ENCODE measurements around the gene BMP3. TPM values are rescaled to one million over a fixed set of nuclear protein-coding genes. Genes with fewer than 3 reads are reported as not detected.

BMP3 gene
- polyA plus RNA-seq, 3 donors: 12.1 to 15.9 (median 14.6) TPM

DNA sequence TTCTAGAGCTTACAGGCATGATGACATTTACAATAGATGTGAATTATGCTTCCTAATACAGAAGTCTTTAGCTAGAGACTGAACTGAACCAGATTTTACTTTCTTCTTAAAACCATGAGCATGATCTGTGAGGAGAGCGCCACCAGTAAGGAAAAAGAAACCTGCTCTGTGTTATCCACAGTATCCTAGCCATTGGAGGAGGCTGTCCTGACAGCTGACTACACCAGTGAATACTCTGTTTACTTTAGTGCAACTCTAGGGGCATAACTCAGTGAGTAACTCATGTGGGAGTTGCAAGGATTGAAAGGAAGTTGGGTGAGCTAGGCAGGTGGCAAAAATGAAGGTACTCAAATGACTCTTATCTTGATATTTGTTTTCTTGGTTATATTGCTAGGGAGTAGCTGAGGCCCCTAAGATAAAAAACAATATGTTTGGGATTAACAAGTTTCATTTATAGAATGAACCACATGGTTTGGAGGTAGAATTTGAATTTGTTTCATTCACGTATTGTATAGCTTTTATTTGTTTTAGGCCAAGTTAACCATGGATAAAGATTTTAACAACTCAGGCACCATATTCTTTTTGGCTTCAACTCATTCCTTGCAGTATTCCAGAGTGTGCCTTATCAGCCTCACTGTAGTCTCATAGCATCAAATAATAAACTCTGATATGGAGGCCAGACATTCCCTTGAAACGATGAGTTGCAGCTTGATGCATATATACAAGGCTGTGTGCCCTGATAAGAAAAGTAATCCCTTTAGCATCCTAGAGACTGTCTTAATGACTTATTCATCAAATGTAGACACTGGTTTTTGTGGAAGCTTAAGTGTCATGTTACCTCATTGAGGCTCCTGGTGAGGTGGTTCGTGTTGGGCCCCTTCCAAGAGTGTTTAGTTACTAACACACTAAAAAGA, 2.5 kb downstream of the BMP3 start:
- DNase-seq (ENCODE audit: extremely low read depth in 1 of 11, low read depth in 9 of 11, low spot score in 4 of 11): no peak

DNA sequence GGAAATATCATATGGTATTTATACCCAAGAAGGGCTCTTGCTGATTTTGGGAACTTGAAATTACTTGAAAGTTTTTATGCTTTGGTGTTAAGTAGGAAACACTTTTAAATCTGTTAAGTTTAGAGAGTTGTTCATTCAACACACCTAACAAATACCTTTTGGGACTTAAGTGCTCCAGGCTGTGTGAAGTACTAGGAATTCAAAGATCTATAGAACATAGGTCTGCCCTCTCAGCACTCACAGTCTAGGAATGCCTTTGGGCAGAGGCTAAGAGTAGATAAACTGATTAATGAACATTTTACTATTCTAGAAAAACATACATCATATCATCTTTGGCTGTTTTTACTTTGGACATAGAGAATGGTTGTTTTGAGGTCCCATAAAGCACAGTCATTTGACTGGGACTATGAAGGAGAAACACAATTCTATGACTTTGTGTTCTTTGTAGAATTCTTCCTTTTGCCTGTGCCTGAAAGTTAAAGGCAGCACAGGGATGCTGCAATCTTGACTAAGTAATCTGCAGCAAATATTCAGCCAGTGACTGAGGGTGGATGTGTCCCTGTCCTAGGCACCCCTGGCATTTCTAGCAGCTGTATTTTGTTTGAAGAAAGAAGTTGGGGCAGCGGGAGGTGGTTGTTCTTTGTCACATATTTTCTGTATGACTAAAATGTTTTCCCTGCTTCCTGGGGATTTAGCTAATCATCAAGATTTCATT, 8.3 kb downstream of the BMP3 start:
- no peak for DNase-seq (ENCODE audit: extremely low read depth in 1 of 11, low read depth in 9 of 11, low spot score in 4 of 11)

DNA sequence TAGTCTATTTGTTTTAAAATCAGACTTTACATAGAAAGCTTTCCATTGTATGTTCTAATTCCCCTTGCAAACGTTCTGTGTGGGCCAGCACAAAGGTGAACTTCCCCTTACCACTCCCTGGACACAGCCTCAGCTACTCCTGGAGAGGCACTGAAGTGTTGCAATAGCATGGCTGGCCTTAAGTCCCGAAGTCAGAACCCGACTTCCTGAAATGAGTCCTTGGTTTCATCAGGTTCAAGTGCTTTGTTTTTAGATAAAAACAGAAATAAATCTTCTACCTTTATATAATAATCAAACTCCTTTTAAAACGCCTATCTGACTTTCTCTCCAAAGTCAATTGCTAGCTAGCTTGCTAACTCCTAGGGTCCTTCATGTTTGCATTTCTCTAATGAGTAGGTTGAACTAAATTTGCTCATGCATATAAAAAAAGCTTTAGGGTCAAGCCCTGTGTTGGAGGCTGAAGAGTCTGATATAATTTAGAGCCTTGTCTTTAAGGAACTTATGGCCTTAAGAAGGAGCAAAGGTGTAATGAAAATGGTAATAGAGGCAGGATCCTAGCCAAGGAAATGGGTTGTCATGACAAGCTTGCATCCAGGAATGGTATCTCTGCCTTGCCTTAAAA, 9.0 kb downstream of the BMP3 start:
- DNase-seq (ENCODE audit: extremely low read depth in 1 of 11, low read depth in 9 of 11, low spot score in 4 of 11): no peak

DNA sequence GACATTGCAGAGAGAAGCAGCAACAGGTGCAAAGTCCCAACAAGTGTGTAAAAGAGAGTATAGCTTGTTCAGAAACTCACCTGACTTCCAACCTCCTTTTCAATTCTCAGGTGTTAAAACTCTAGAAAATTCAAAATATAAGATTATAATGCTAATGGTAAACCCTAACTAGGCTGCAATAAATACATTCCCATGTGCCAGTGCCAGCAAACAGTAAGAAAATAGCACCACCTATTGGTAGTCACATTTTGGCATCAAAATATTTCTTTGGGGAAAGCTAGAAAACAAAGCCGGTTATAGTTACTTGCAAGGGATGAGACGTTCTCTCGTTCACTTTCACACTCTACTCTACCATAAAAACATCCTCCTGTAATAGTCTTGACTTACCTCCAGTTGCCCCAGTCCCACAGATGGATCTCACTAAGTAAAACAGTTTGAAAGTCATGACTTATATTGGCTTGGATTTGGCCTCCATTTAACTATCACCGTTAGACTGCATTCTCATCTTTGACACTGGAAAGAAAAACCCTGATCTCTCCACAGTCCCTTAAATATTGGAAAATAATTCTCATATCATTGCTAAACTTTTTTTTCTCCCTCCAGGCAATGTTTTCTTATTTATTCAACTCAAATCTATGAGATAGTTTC, 9.6 kb downstream of the BMP3 start:
- peak in 7 of 11 donors; percentile 26 to 58 (median 43) for DNase-seq (ENCODE audit: extremely low read depth in 1 of 11, low read depth in 9 of 11, low spot score in 4 of 11)

DNA sequence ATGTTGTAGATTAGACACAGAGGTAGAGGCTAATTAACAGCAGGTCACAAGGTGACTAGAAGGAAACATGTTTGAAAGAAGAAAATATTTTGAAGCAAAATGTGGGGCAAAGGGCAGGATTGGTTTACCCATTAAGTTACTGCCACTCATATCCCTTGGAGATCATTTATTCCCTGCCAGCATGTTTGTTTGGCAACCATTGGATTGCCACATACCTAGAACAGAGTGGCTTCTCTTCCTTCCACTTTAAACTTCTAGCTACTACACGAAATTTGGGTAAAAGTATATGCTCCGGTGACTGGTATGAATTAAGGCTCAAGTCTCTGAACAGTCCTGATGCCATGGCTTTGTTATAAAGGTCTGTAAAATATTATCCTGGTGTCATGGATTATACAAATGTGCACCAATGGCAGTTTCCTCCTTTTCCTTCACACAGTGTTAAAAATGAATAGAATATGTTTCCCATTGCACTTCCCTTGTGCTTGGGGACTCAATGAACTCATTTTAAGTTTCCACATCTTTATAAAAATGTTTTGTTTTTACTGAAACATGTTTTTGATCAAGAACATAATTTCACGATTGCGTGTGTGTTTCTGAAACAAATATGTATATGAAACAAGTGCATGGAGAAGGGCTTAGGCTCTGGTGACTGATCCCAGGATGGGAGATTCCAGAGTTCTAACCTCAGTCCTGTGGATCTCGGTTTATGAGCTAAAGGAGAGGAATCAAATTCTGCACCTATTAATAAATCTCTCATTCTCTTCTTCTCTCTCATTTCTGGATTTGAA, 12.3 kb downstream of the BMP3 start:
- DNase-seq (ENCODE audit: extremely low read depth in 1 of 11, low read depth in 9 of 11, low spot score in 4 of 11): no peak

DNA sequence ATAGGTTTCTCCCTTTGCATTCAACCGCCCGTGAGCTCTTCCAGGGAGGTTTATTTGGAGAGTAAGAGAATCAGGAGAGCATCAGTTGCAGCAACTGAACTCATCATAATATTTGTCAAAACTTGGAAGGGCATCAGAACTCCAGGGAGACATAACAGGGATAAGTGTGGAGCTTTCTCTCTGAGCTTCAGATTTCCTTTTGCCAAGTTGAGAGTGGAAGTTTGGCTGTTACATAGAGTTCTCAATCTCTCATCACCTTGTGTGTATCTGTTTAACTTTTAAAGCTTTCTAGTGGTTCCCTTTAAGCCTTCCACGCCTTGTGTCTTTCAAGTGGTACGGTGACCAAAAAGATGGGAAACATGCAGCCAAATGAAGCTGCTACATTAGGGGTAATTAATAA, 18.8 kb downstream of the BMP3 start:
- no peak for DNase-seq (ENCODE audit: extremely low read depth in 1 of 11, low read depth in 9 of 11, low spot score in 4 of 11)

DNA sequence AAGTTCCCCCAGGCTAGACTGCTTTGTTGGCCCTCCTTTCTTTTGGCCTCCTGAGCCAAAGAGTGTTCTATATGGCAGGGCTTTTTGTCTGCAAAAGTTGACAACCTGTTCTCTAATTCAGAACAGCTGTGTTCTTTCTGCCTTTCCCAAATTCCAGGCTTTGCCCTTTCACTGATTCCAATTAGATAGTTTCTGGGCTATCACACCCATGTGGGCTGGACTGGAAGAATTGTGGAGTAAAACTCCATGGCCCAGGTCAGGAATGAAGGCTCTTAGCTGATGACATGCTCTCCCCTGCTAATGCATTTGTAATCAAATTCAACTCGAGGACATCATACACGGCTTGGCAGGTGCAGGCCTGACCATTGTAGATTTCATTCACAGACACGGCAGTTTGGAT, 19.4 kb downstream of the BMP3 start:
- no peak for DNase-seq (ENCODE audit: extremely low read depth in 1 of 11, low read depth in 9 of 11, low spot score in 4 of 11)

DNA sequence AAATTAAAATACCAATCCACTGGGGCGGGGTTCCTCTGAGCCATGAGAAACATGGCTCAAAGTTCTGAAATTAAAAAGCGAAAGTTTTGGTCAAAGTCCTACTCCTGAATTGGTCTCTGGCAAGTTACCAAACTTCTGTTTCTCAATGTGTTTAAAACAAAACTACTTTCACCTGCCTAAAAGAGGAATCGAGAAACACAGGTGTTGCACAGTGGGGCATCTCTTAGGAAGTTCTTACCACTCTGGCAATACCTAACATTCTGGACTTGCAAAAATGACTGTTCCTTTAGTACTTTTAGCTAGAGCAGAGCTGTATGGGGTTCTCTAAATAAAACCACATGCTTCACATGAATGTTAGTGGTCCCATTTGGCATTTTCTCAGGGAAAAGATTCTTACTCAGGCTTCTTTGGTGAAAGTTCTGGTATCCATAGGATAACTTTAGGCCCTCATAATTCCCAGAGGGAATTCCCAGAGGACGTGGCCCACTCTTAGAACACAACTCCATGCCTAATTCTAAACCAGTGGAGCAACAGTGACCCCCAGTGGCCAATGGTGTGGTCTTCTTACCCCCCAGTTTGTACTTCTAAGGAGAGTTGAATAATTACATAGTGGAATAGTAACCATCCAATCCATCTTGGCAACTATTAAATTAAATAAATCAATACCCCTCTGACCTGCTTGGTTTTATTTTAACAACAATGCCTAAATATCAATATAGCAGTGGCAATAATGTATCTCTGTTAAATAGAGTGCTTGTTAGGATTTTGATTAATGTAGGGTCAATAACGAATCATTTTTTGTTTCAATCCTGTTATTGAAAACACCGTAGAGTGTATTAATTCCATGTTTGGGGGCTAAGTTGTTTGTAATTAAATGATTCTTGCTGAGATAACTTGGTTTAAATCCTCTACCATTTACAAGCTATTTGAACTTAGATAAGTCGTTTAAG, 21.9 kb downstream of the BMP3 start:
- DNase-seq (ENCODE audit: extremely low read depth in 1 of 11, low read depth in 9 of 11, low spot score in 4 of 11): peak in 9 of 11 donors; percentile 41 to 78 (median 57)

DNA sequence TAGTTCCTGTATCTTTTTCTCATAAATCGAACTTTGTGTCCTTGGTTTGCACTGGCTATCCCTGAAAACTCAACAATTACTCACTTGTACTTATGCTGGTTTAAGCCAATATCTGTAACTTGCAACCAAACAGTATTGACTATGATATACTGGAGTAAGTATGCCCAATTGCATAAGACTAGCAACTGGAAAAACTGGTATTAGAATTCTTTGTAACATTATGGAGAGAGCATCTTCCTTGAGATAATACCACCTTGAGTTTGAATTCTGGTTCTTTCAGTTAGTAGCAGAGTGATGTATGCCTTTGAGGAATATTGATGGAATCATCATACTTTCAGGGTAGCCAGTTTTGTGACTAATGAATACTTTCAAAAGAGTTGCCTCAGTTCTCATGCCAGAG, 28.1 kb downstream of the BMP3 start:
- no peak for DNase-seq (ENCODE audit: extremely low read depth in 1 of 11, low read depth in 9 of 11, low spot score in 4 of 11)

DNA sequence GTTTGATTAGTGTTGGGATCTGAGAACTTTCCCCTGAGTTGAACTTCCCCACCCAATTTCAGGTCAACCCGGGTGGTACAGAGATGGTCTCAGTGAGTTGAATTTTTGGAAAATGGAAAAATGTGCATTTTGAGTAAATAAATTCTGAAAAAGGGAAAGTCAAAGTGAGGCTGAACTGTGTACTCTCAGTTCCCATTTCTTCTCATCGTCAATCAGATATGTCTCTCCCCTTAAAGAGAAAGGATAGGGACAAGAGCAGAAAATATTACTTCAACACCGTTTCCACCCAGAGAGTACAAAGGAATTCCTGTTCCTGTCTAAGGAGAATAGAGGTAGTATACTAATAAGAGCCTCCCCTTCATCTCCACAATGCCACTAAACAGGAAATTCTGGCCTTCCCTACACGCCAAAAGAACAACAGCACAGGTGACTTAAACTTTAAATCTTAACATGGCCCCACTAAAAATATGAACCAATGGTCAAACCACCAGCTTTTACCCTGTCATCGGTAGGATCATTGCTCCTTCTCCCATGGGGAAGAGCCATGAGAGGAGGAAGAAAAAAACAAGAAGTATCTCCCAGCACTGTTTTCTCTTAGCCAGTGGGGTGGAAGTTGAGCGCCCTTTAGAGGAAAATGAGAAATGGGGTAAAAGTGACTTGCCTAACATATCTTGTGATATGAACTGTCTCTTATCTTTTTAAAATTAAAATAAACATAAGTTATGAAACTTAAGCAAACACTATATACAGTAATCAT, 30.3 kb downstream of the BMP3 start:
- no peak for DNase-seq (ENCODE audit: extremely low read depth in 1 of 11, low read depth in 9 of 11, low spot score in 4 of 11)

DNA sequence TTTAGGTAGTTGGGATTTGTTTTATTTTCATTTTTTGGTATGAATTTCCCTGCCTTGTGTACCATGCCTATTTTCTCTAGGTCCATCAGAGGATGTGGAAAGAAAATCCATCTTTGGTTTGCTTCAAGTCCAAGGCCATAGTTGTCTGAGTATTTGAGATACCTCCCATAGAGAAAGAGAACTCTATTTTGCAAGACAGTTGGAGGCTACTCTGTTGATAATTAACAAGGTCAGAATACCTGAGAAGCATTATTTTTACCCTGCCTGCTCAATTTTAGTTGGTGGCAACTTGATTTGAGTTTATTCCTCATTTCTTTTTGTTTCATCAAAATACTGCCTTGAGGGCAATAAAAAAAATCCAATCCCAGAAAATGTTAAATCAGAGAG, 30.8 kb downstream of the BMP3 start:
- DNase-seq (ENCODE audit: extremely low read depth in 1 of 11, low read depth in 9 of 11, low spot score in 4 of 11): no peak

DNA sequence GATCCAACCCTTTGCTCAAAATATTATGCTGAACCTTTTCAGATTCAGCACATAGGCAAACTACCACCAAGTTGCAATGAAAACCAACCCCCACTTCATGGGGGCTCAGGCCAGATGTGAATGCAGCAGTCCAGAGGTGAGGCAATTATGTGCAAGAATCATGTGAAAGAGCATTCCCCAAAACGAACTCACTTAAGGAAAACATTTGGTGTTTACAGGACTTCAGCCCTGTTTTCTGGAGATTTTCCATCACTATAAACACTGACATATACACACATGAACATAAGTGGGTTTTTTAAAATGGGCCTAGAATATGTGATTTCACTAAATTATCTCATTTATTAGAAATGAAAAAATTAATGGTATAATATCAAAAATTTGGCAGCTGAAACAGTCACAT, 31.5 kb downstream of the BMP3 start:
- no peak for DNase-seq (ENCODE audit: extremely low read depth in 1 of 11, low read depth in 9 of 11, low spot score in 4 of 11)

DNA sequence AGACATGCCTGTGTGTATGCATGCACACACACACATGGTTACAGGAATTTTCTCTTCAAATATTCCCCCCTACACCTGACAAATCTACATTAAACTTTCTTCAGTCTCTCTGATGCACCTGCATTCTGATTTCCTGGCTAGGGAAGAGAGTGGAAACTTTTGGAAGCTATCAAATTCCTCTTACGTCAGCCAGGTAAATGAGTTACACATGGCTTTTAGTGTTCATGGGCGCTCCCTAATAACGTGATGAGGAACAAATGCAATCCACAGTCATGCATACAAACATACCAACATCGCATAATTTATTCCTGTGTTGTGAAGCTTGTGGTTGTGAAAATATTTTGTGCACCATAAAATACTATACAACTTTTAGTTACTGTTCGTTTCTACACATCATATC, 34.9 kb downstream of the BMP3 start:
- no peak for DNase-seq (ENCODE audit: extremely low read depth in 1 of 11, low read depth in 9 of 11, low spot score in 4 of 11)

DNA sequence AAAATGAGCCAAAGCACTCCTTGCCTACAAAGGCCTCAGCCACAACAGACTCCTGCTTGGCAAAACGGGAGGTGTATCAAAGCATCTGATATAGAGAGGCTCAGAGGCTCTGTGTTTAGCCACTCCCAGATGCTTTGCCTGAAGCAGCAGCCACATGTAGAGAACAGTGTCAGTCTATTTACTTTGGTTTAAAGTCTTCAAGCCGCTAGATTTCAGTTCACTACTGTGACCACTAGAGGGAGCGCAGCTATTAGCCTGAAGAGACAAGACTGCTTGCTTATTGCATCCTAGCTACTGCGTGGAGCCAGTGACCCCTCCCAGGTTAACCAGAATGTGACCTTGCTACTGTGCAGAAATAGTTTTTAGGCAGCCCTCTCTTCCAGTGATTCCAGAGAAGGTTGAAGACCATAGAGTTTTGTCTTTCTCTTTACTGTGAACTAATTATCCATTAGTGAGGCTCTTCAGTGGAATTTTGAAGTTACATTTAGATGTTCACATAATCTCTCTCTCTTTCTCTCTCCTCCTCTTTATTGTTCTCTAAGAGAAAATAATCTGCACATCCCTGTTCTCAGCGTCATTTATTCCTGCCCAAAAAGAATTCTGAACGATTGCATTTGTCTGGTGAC, 39.3 kb downstream of the BMP3 start:
- DNase-seq (ENCODE audit: extremely low read depth in 1 of 11, low read depth in 9 of 11, low spot score in 4 of 11): peak; percentile 67 to 91 (median 78)

DNA sequence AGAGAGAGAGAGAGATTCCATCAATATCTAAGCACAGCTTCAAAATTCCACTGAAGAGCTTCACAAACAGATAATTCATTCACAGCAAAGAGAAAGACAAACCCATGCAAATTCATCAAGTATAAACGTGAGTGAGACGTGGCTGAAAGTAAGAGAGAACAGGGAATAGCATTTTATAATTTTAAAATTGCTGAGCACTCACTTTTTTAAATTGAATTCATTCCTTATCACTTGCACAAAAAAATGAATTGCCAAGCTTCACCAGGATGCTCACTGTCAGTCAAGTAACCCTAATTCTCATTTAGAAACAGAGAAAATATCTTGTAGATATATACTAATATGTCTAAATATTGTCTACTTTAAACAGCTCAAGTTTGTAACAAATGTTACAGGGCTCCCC, 40.5 kb downstream of the BMP3 start:
- DNase-seq (ENCODE audit: extremely low read depth in 1 of 11, low read depth in 9 of 11, low spot score in 4 of 11): no peak

DNA sequence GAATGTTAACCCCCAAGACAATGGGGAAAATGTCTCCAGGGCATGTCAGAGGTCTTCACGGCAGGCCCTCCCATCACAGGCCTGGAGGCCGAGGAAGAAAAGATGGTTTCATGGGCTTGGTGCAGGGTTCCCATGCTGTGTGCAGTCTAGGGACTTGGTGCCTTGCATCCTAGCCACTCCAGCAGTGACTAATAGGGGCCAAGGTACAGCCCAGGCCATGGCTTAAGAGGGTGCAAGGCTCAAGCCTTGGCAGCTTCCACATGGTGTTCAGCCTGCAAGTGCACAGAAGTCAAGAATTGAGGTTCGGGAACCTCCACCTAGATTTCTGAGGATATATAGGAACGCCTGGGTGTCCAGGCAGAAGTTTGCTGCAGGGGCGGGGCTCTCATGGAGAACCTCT, 50.6 kb downstream of the BMP3 start:
- DNase-seq (ENCODE audit: extremely low read depth in 1 of 11, low read depth in 9 of 11, low spot score in 4 of 11): no peak

DNA sequence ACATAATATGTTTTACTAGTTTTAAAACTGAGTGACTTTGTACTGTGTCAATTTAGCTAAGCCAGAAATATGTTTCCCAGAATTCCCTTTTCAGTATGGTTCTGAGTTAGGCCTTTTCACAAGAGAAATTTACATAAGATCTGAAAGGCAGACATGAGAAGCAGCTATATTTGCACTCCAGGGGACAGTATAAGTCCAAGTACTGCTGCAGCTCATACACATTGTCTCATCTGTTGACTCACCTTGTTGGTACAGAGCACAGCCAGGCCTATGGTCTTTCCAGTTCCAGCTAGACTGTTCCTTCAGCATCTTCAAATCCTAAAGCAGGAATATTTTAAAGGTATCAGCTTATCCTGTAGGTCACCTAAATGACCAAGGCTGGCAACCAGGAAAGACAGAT, 53.5 kb downstream of the BMP3 start:
- no peak for DNase-seq (ENCODE audit: extremely low read depth in 1 of 11, low read depth in 9 of 11, low spot score in 4 of 11)

All from renal cortex interstitium (tissue), 11 donors.